K562 (cell line): ENCODE data around the gene MED13L. TPM values are rescaled to one million over a fixed set of nuclear protein-coding genes. Genes with fewer than 3 reads are reported as not detected.

Source experiments
- CBFA2T3 ChIP-seq: fragments of 450-650 bp; IDR thresholded peaks from 2 replicates; pipeline ENCODE4 v1.6.1; 2017
- CHCHD3 ChIP-seq: fragments of 250-450 bp; sonication (Bioruptor Pico); IDR thresholded peaks from 2 replicates; pipeline ENCODE4 v2.1.2; 2022; ENCODE audit warnings: mild to moderate bottlenecking
- ERF ChIP-seq: fragments of 450-650 bp; formaldehyde crosslinking; IDR thresholded peaks from 2 replicates; pipeline ENCODE4 v1.4.0; 2020; ENCODE audit warnings: mild to moderate bottlenecking, mixed read lengths
- FOXA3 ChIP-seq, 2 experiments: fragments of 450-650 bp in 1 of 2; sonication (generic) in 1 of 2; formaldehyde crosslinking; IDR thresholded peaks in 1 of 2; conservative IDR thresholded peaks in 1 of 2; 2 replicates each; pipeline versions ENCODE4 v1.4.0 to v1.8.0; 2020 to 2022; ENCODE audit warnings: mild to moderate bottlenecking in 2 of 2, missing genetic modification reagents in 1 of 2
- FOXK1 ChIP-seq: sonication (generic); formaldehyde crosslinking; IDR thresholded peaks from 2 replicates; pipeline ENCODE4 v1.8.0; 2022; ENCODE audit warnings: missing genetic modification reagents, mild to moderate bottlenecking, borderline replicate concordance
- GABPB1 ChIP-seq: sonication (generic); formaldehyde crosslinking; IDR thresholded peaks from 2 replicates; pipeline ENCODE4 v1.8.0; 2022; ENCODE audit warnings: mild to moderate bottlenecking, missing genetic modification reagents
- KLF16 ChIP-seq: IDR thresholded peaks from 2 replicates; pipeline ENCODE4 v1.6.1; 2016; ENCODE audit warnings: antibody characterized with exemption
- MCM2 ChIP-seq: fragments of 450-650 bp; IDR thresholded peaks from 2 replicates; pipeline ENCODE4 v1.6.1; 2017; ENCODE audit warnings: low read depth, mild to moderate bottlenecking
- NBN ChIP-seq: fragments of 450-650 bp; IDR thresholded peaks from 2 replicates; pipeline ENCODE4 v1.6.1; 2016; ENCODE audit warnings: low read depth, mild to moderate bottlenecking
- NCOA4 ChIP-seq: fragments of 450-650 bp; IDR thresholded peaks from 2 replicates; pipeline ENCODE4 v1.6.1; 2018; ENCODE audit warnings: mild to moderate bottlenecking; ENCODE audit not compliant: partially characterized antibody
- PRDM10 ChIP-seq: fragments of 450-650 bp; IDR thresholded peaks from 2 replicates; pipeline ENCODE4 v1.6.1; 2018; ENCODE audit not compliant: partially characterized antibody
- SIRT6 ChIP-seq: IDR thresholded peaks from one replicate; pipeline ENCODE4 v1.6.1; 2012; ENCODE audit warnings: low read depth, mild to moderate bottlenecking, control low read depth, inconsistent platforms, low read length, moderate library complexity
- SMAD2 ChIP-seq: fragments of 150-350 bp; IDR thresholded peaks from 2 replicates; pipeline ENCODE4 v1.6.1; 2014; ENCODE audit warnings: low read depth, mild to moderate bottlenecking, low read length
- SMAD4 ChIP-seq: fragments of 250-450 bp; sonication (Bioruptor Pico); conservative IDR thresholded peaks from 2 replicates; pipeline ENCODE4 v1.8.0; 2021; ENCODE audit warnings: inconsistent platforms, mild to moderate bottlenecking, moderate library complexity
- SMARCA4 ChIP-seq: fragments of 450-650 bp; IDR thresholded peaks from 2 replicates; pipeline ENCODE4 v1.6.1; 2016
- SMARCB1 ChIP-seq: IDR thresholded peaks from 2 replicates; pipeline ENCODE4 v1.6.1; 2011; ENCODE audit warnings: improper control_type of control experiment, low read depth; ENCODE audit not compliant: insufficient read length
- TAF9B ChIP-seq: fragments of 450-650 bp; IDR thresholded peaks from 2 replicates; pipeline ENCODE4 v1.6.1; 2018; ENCODE audit warnings: mild to moderate bottlenecking; ENCODE audit not compliant: partially characterized antibody
- TEAD2 ChIP-seq: fragments of 450-650 bp; IDR thresholded peaks from 2 replicates; pipeline ENCODE4 v1.6.1; 2016; ENCODE audit warnings: missing genetic modification characterization, control low read depth, missing compliant biosample characterization
- ZNF644 ChIP-seq: fragments of 200-800 bp; sonication (Bioruptor generic); IDR thresholded peaks from 2 replicates; pipeline ENCODE4 v1.6.1; 2016; ENCODE audit warnings: low read depth, missing genetic modification characterization, missing compliant biosample characterization
- polyA plus RNA-seq, 8 experiments: library from polyadenylated mRNA; depleted of rRNA in 4 of 8; stranded (reverse) in 5 of 8; unstranded in 3 of 8; fragments of >200 nt; fragmentation: Nextera tagmentation in 2 of 8; fragmentation: Illumina TruSeq in 1 of 8; extraction: Ambion mirVana in 2 of 8; extraction: Trizol in 1 of 8; gene quantifications; 2 replicates each; pipeline versions ENCODE4 v1.2.1 to v1.2.3, GENCODE V29; 2011 to 2014; ENCODE audit warnings: inconsistent platforms in 1 of 8, missing spikeins in 1 of 8
- total RNA-seq, 7 experiments: library from RNA; depleted of rRNA in 6 of 7; stranded (reverse); fragments of >200 nt in 6 of 7; fragmentation: Illumina TruSeq in 2 of 7; extraction: Trizol in 2 of 7; gene quantifications; 2 replicates each; pipeline versions ENCODE4 v1.2.1 to v1.2.3, GENCODE V29; 2011 to 2021; ENCODE audit warnings: low replicate concordance in 1 of 7
- TF ChIP-seq, protein P1 (sequence below), 3 experiments: IDR thresholded peaks in 2 of 3; conservative IDR thresholded peaks in 1 of 3; 2 replicates each; pipeline ENCODE4 v1.5.1; 2011 to 2012; ENCODE audit warnings: low read length in 3 of 3, mild to moderate bottlenecking in 3 of 3, control low read depth in 2 of 3, improper control_type of control experiment in 1 of 3, inconsistent platforms in 1 of 3, low read depth in 1 of 3, mixed read lengths in 1 of 3, moderate library complexity in 1 of 3; ENCODE audit not compliant: insufficient read depth in 2 of 3

Gene MED13L
- total and polyA plus RNA-seq, 9 of the 15 experiments (the other 6 are each of a cell fraction or from before 2014, with no cell fraction given): 13.4 to 90.3 (median 36.9) TPM

DNA sequence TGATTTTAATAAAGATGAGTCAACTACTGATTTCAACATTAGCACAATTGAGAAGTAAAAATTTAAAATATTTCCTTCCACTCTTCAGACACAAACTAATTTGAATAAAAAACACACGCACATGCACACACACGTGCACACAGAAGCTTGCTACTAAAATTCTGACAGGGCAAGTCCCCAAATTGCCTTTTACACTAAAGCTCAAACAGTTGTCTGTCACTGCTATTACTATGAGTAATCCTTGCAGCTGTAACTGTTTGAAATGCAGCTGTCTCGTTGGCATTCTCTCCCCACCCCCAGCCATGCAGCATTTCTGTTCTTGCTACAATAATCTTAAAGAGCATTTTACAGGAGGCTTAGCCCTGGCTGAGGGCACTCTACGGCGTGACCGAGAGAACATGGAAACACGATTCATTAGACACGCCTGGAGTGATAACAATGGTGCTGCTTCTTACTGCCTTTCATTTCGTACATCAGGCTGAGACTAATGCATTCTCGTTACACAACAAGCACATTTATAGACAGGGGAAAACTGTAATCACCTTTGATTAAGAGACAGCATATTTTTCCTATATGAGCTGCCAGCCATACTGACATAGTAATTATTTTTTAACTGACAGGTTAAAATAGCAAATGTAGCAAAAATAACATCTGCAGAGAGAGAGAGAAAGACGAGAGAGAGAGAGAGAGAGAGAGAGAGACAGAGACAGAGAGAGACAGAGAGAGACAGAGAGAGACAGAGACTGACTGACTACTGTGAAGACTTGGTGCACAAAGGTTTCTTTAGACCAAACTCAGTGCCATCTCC lies 153.8 kb downstream of the MED13L start (continued):
- 0 out of 2 replicates have a peak, but pooled peaks have one; percentile 31 for TF ChIP-seq SMARCA4
- no peak for TF ChIP-seq SMAD2
- TF ChIP-seq CHCHD3: no peak
- no peak for TF ChIP-seq SMARCB1
- TF ChIP-seq FOXK1 (CRISPR knock-in tag): no peak
- no peak for TF ChIP-seq SIRT6
- TF ChIP-seq NCOA4: no peak
- TF ChIP-seq PRDM10: no peak
- no peak for TF ChIP-seq NBN
- TF ChIP-seq ERF (CRISPR knock-in tag): no peak
- no peak for TF ChIP-seq GABPB1
- TF ChIP-seq MCM2: no peak
- no peak for TF ChIP-seq KLF16
- TF ChIP-seq TEAD2 (tag): no peak
- peak; percentile 57 for TF ChIP-seq CBFA2T3
- peak; percentile 96 for TF ChIP-seq TAF9B
- TF ChIP-seq, protein P1, sequence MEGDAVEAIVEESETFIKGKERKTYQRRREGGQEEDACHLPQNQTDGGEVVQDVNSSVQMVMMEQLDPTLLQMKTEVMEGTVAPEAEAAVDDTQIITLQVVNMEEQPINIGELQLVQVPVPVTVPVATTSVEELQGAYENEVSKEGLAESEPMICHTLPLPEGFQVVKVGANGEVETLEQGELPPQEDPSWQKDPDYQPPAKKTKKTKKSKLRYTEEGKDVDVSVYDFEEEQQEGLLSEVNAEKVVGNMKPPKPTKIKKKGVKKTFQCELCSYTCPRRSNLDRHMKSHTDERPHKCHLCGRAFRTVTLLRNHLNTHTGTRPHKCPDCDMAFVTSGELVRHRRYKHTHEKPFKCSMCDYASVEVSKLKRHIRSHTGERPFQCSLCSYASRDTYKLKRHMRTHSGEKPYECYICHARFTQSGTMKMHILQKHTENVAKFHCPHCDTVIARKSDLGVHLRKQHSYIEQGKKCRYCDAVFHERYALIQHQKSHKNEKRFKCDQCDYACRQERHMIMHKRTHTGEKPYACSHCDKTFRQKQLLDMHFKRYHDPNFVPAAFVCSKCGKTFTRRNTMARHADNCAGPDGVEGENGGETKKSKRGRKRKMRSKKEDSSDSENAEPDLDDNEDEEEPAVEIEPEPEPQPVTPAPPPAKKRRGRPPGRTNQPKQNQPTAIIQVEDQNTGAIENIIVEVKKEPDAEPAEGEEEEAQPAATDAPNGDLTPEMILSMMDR (IDR thresholded peaks at IDR 0.05 in 2 of 3, conservative IDR thresholded peaks at IDR 0.05 in 1 of 3; ENCODE audit: insufficient read depth in 2 of 3, low read depth in 1 of 3, low read length in 3 of 3): no peak
- no peak for TF ChIP-seq ZNF644
- TF ChIP-seq FOXA3 (CRISPR knock-in tag; conservative IDR thresholded peaks at IDR 0.05 in 1 of 2, IDR thresholded peaks at IDR 0.05 in 1 of 2): no peak
- TF ChIP-seq SMAD4 (CRISPR knock-in tag): no peak
